Subcutaneous abdominal adipose tissue (tissue), 5 donors: ENCODE measurements around the gene BSDC1.

Experiments
- H3K27ac ChIP-seq: one replicate; pipeline ENCODE4 v1.7.0; 2013; ENCODE audit warnings: low read depth, mild to moderate bottlenecking, inconsistent platforms, low read length, moderate library complexity
- H3K27me3 ChIP-seq, 5 donors: one replicate each; pipeline ENCODE4 v1.7.0; 2013; ENCODE audit warnings: low read length in 5 of 5, inconsistent platforms in 1 of 5; ENCODE audit not compliant: control insufficient read depth in 5 of 5, insufficient read depth in 4 of 5
- H3K36me3 ChIP-seq, 5 donors: one replicate each; pipeline ENCODE4 v1.7.0; 2013; ENCODE audit warnings: low read length in 5 of 5; ENCODE audit not compliant: control insufficient read depth in 5 of 5, insufficient read depth in 5 of 5
- H3K4me1 ChIP-seq, 5 donors: one replicate each; pipeline ENCODE4 v1.7.0; 2013; ENCODE audit warnings: low read length in 5 of 5, mild to moderate bottlenecking in 3 of 5, moderate library complexity in 1 of 5; ENCODE audit not compliant: control insufficient read depth in 5 of 5, insufficient read depth in 5 of 5
- H3K4me3 ChIP-seq, 5 donors: one replicate each; pipeline ENCODE4 v1.7.0; 2013; ENCODE audit warnings: low read length in 5 of 5, low read depth in 1 of 5
- H3K9ac ChIP-seq, 5 donors: one replicate each; pipeline ENCODE4 v1.7.0; 2013; ENCODE audit warnings: low read length in 5 of 5, mild to moderate bottlenecking in 4 of 5, moderate library complexity in 3 of 5
- H3K9me3 ChIP-seq, 5 donors: one replicate each; pipeline ENCODE4 v1.7.0; 2013; ENCODE audit warnings: low read length in 5 of 5; ENCODE audit not compliant: control insufficient read depth in 5 of 5
- donor health status: healthy.
- donor health status: healthy.
- donor health status: healthy.
- donor health status: healthy.
- donor health status: healthy.

BSDC1 gene

GRCh38 chr1:32338637-32339145 lies 55.5 kb downstream of the BSDC1 start:
- Histone ChIP-seq H3K9me3 (no peaks in the 10 kb centered on the region), H3K27me3 (peaks cover 0 to 2% (median 0%) of the 10 kb centered on the region in 5 donors), H3K4me1 (peaks cover 0 to 41% (median 32%) of the 10 kb centered on the region in 5 donors), H3K9ac (no peak overlapping the region), H3K36me3 (peaks cover 0 to 3% (median 0%) of the 10 kb centered on the region in 5 donors), H3K27ac (no peak overlapping the region), H3K4me3 (no peak overlapping the region)

GRCh38 chr1:32337855-32338636 lies 56.2 kb downstream of the BSDC1 start:
- H3K4me1 ChIP-seq: peaks cover 0 to 41% (median 32%) of the 10 kb centered on the region in 5 donors
- H3K27me3 ChIP-seq: peaks cover 0 to 2% (median 0%) of the 10 kb centered on the region in 5 donors
- no peak overlapping the region for H3K9ac ChIP-seq
- H3K36me3 ChIP-seq: peaks cover 0 to 7% (median 0%) of the 10 kb centered on the region in 5 donors
- no peak overlapping the region for H3K4me3 ChIP-seq
- no peak overlapping the region for H3K27ac ChIP-seq
- H3K9me3 ChIP-seq: no peaks in the 10 kb centered on the region

- Histone ChIP-seq H3K27me3 (peaks cover 0 to 2% (median 0%) of the 10 kb centered on the region in 5 donors), H3K9me3 (no peaks in the 10 kb centered on the region), H3K27ac (no peak overlapping the region), H3K36me3 (peaks cover 0 to 15% (median 8%) of the 10 kb centered on the region in 5 donors), H3K9ac (no peak overlapping the region), H3K4me3 (no peak overlapping the region), H3K4me1 (peaks cover 0 to 41% (median 32%) of the 10 kb centered on the region in 5 donors)
Measured at GRCh38 chr1:32336963-32337675, 57.1 kb downstream of the BSDC1 start.

DNA sequence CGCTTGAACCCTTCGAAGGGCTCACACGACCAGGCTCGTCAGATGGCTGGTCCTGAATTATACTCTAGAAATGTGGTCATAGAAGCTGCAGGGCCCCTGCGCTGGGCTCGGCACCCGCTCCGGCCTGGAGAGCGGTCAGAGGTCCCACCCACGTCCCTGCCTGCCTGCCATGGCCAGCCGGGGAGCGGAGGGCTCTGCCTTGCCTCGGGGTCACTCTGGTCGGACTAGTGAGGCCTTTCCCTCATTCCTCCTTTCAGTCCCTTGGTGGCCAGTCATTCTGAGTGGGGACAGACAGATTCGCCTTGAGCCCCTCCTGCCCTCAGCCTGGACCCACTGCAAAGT lies 57.7 kb downstream of the BSDC1 start:
- peaks cover 0 to 20% (median 14%) of the 10 kb centered on the region in 5 donors for H3K36me3 ChIP-seq
- peak overlapping the region in 3 of 5 donors; percentile 50 to 65 (median 54) for H3K4me3 ChIP-seq
- H3K27ac ChIP-seq: no peak overlapping the region
- peaks cover 0 to 2% (median 0%) of the 10 kb centered on the region in 5 donors for H3K27me3 ChIP-seq
- no peak overlapping the region for H3K9ac ChIP-seq
- H3K9me3 ChIP-seq: no peaks in the 10 kb centered on the region
- H3K4me1 ChIP-seq: peaks cover 0 to 41% (median 32%) of the 10 kb centered on the region in 5 donors

- Histone ChIP-seq H3K27ac (no peak within 1 kb of the TSS), H3K36me3 (peaks cover 0 to 26% (median 19%) of the 10 kb centered on the region in 5 donors), H3K9me3 (no peaks in the 10 kb centered on the region), H3K4me3 (peak within 1 kb of the TSS; percentile 51 to 65 (median 58)), H3K27me3 (peaks cover 0 to 2% (median 0%) of the 10 kb centered on the region in 5 donors), H3K4me1 (peaks cover 0 to 41% (median 32%) of the 10 kb centered on the region in 5 donors), H3K9ac (peak within 1 kb of the TSS in 2 of 5 donors; percentile 69 to 71)
Measured at GRCh38 chr1:32335790-32336590, 58.3 kb downstream of the BSDC1 start, which contains the start of gene MARCKSL1. Gene MARCKSL1, minus strand, starts transcription at chr1:32336233. Its CDS starts 200 bp downstream, at chr1:32336033.

DNA sequence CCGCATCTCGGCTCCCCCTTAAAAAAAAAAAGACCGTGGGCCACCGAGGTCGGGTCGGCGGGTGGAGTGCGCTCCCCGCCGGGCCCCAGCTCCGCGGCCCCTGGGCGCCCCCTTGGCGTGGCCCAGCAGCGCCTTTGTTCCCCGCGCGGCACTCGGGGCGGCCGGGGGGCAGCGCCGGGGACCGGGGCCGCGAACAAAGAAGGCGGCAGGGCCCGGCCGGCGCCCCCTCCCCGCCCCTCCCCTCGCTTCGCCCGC lies 58.8 kb downstream of the BSDC1 start:
- Histone ChIP-seq H3K9me3 (no peaks in the 10 kb centered on the region), H3K27me3 (peaks cover 0 to 2% (median 0%) of the 10 kb centered on the region in 5 donors), H3K4me1 (peaks cover 0 to 41% (median 32%) of the 10 kb centered on the region in 5 donors), H3K4me3 (peak overlapping the region in 4 of 5 donors; percentile 51 to 65 (median 60)), H3K9ac (peak overlapping the region in 1 of 5 donors; percentile 63), H3K27ac (no peak overlapping the region), H3K36me3 (peaks cover 0 to 31% (median 22%) of the 10 kb centered on the region in 5 donors)

DNA sequence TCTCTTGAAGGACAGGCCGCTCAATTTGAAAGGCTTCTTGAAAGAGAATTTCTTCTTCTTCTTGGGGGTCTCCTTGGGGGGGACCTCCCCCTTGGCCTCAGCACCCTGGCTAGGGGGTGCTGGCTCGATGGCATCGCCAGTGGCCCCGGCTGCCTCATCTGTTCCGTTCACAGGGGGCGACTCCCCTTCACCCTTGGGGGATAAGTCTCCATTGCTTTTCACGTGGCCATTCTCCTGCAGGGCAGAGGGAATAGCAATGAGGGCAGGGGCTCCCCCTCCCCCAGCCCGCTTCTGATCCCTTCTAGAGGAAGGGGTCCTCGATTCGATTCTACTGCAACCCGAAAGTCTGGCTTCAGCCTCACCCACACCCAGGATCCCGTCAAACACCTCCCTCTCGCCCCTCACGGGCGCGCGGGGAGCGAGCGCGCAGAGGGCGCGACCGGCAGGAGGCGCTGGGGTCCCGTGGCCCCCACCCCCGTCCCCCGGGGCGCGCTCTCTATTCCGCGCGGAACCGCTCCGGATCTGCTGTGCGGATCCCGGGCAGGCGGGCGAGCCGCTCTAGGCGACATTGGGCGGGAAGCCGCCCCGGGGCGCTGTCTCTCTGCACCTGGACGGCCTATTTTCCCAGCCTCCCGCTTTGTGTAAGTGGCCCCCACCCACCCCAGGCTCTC lies 59.2 kb downstream of the BSDC1 start:
- no peak overlapping the region for H3K27ac ChIP-seq
- H3K4me1 ChIP-seq: peaks cover 0 to 41% (median 32%) of the 10 kb centered on the region in 5 donors

GRCh38 chr1:32334274-32334861 lies 59.9 kb downstream of the BSDC1 start:
- no peak overlapping the region for H3K27ac ChIP-seq
- H3K4me1 ChIP-seq: peaks cover 0 to 41% (median 32%) of the 10 kb centered on the region in 5 donors
- peaks cover 0 to 2% (median 0%) of the 10 kb centered on the region in 5 donors for H3K27me3 ChIP-seq
- H3K9me3 ChIP-seq: no peaks in the 10 kb centered on the region
- H3K9ac ChIP-seq: peak overlapping the region in 1 of 5 donors; percentile 28
- peaks cover 0 to 41% (median 26%) of the 10 kb centered on the region in 5 donors for H3K36me3 ChIP-seq
- H3K4me3 ChIP-seq: peak overlapping the region in 3 of 5 donors; percentile 48 to 65 (median 63)

More for the DNA sequence above, 59.2 kb downstream of the BSDC1 start:
- no peaks in the 10 kb centered on the region for H3K9me3 ChIP-seq
- peak overlapping the region; percentile 48 to 65 (median 58) for H3K4me3 ChIP-seq
- peaks cover 0 to 2% (median 0%) of the 10 kb centered on the region in 5 donors for H3K27me3 ChIP-seq
- H3K36me3 ChIP-seq: peaks cover 0 to 36% (median 22%) of the 10 kb centered on the region in 5 donors
- H3K9ac ChIP-seq: peak overlapping the region in 2 of 5 donors; percentile 63 to 69
